Fibroblast of lung (primary cell): ENCODE measurements around the gene EPS8L2. TPM values are rescaled to one million over a fixed set of nuclear protein-coding genes. Genes with fewer than 3 reads are reported as not detected.

Experiments used
- DNase-seq, 2 donors: peaks; one replicate each; pipeline versions ENCODE4 v3.0.0 to v3.0.0-alpha.2; 2010; ENCODE audit warnings: low read depth in 2 of 2
- H2AFZ ChIP-seq: 2 replicates; pipeline ENCODE4 v1.5.1; 2012; ENCODE audit warnings: low read length, control low read depth, inconsistent platforms
- H3K27ac ChIP-seq: 2 replicates; pipeline ENCODE4 v1.5.1; 2011; ENCODE audit warnings: low read length, control low read depth; ENCODE audit not compliant: insufficient read depth
- H3K27me3 ChIP-seq: 2 replicates; pipeline ENCODE4 v1.5.1; 2011; ENCODE audit warnings: mild to moderate bottlenecking, low read length; ENCODE audit not compliant: control insufficient read depth, insufficient read depth
- H3K36me3 ChIP-seq: 2 replicates; pipeline ENCODE4 v1.5.1; 2011; ENCODE audit warnings: low read length; ENCODE audit not compliant: control insufficient read depth, insufficient read depth
- H3K4me1 ChIP-seq: 2 replicates; pipeline ENCODE4 v1.5.1; 2011; ENCODE audit warnings: low read length; ENCODE audit not compliant: control insufficient read depth, insufficient read depth; ENCODE audit errors: extremely low read depth
- H3K4me2 ChIP-seq: 2 replicates; pipeline ENCODE4 v1.5.1; 2011; ENCODE audit warnings: low read length, control low read depth; ENCODE audit not compliant: insufficient read depth; ENCODE audit errors: extremely low read depth
- H3K4me3 ChIP-seq, 4 experiments: fragments of 200-600 bp in 1 of 4; sonication (generic) in 1 of 4; replicated peaks in 1 of 4; 2 replicates each; pipeline ENCODE4 v1.5.1; 2011 to 2016; ENCODE audit warnings: low read length in 4 of 4, low read depth in 3 of 4, mild to moderate bottlenecking in 3 of 4, control low read depth in 2 of 4, inconsistent platforms in 1 of 4, mixed read lengths in 1 of 4; ENCODE audit not compliant: insufficient read depth in 1 of 4; ENCODE audit errors: control extremely low read depth in 1 of 4
- H3K79me2 ChIP-seq: 2 replicates; pipeline ENCODE4 v1.5.1; 2012; ENCODE audit warnings: mild to moderate bottlenecking, low read length, inconsistent platforms; ENCODE audit not compliant: control insufficient read depth, insufficient read depth
- H3K9ac ChIP-seq: 2 replicates; pipeline ENCODE4 v1.5.1; 2011; ENCODE audit warnings: mild to moderate bottlenecking, low read length, control low read depth; ENCODE audit not compliant: insufficient read depth
- H3K9me3 ChIP-seq: 2 replicates; pipeline ENCODE4 v1.5.1; 2012; ENCODE audit warnings: low read depth, low read length; ENCODE audit not compliant: control insufficient read depth, insufficient read depth
- H4K20me1 ChIP-seq: 2 replicates; pipeline ENCODE4 v1.5.1; 2011; ENCODE audit warnings: low read length; ENCODE audit not compliant: control insufficient read depth, insufficient read depth; ENCODE audit errors: extremely low read depth
- CTCF ChIP-seq, 2 donors: IDR thresholded peaks in 1 of 2; conservative IDR thresholded peaks in 1 of 2; 1 replicate in 1 of 2; 2 replicates in 1 of 2; pipeline ENCODE4 v1.5.1; 2011 to 2012; ENCODE audit warnings: low read length in 2 of 2, control low read depth in 1 of 2, inconsistent platforms in 1 of 2, low read depth in 1 of 2, mild to moderate bottlenecking in 1 of 2
- EZH2 ChIP-seq: IDR thresholded peaks from 2 replicates; pipeline ENCODE4 v1.5.1; 2012; ENCODE audit warnings: low read length, control low read depth, mild to moderate bottlenecking; ENCODE audit errors: missing control alignments
- polyA plus RNA-seq, 2 donors: library from polyadenylated mRNA; depleted of rRNA in 1 of 2; stranded (reverse) in 1 of 2; unstranded in 1 of 2; fragments of >200 nt; gene quantifications; 2 replicates each; pipeline ENCODE4 v1.2.1, GENCODE V29; 2011 to 2012; ENCODE audit warnings: missing spikeins in 1 of 2
- total RNA-seq: library from RNA; depleted of rRNA; stranded (reverse); fragments of >200 nt; gene quantifications from 2 replicates; pipeline ENCODE4 v1.2.1, GENCODE V29; 2014

EPS8L2 gene
- total and polyA plus RNA-seq, 2 donors (not counting 1 experiment from before 2014, with no cell fraction given): 18.4 to 54.2 TPM

GRCh38 chr11:706439-706956, 467 bp downstream of the EPS8L2 start:
- H3K9ac ChIP-seq: peak overlapping the region; percentile 58
- H3K4me2 ChIP-seq: peak overlapping the region; percentile 97
- H3K4me1 ChIP-seq: peaks cover 11% of the 10 kb centered on the region
- H2AFZ ChIP-seq: peak overlapping the region; percentile 60
- no peaks in the 10 kb centered on the region for H3K9me3 ChIP-seq
- peaks cover 10% of the 10 kb centered on the region for H3K36me3 ChIP-seq
- H3K27ac ChIP-seq: peak overlapping the region; percentile 47
- H4K20me1 ChIP-seq: no peaks in the 10 kb centered on the region
- TF ChIP-seq EZH2 (no peak), CTCF (conservative IDR thresholded peaks at IDR 0.05 in 1 of 2, IDR thresholded peaks at IDR 0.05 in 1 of 2; ENCODE audit: low read depth in 1 of 2, low read length in 2 of 2) (no peak)
- no peaks in the 10 kb centered on the region for H3K27me3 ChIP-seq
- DNase-seq: peak; percentile 51 to 54
- H3K4me3 ChIP-seq: peak overlapping the region; percentile 60 to 79 (median 72)
- H3K79me2 ChIP-seq: no peaks in the 10 kb centered on the region

DNA sequence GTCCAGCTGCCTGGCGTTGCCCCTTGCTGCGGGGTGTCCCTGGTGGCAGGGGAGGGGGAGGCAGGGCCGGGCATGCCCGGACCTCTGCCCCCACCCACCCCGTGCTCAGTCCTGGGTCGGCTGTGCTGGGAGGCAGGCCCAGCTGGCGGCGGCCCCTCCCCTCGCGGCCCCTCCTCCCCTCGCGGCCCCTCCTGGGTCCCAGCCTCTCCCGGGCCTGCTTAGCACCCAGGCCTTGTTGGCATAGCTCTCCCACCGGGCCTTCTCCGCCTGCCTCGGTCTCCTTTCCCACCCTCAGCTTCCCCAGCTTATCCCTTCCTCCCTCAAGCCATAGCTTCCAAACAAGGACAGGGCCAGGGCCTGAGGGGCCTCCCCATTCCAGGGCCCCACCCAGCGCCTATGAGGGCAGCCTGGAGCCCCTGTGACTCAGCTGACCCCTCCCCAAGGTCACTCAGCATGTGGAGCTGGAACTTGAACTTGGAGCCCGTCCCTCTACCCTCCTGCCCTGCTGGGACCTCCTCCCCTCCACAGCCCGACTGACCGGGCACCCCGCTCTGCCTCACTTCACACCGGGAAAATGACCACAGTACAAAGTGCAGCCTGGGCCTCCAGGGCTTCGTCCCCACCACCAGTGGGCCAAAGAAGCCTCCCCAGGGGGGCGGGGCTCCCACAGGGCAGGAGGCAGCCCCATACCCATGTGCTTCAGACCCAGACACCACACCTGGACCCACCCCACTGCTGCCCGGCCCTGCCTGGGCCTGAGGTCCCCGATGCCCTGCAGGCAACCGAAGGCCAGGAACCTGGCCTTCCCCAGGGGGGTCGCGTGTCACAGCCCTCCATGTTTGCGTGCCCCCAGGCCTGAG, 1.2 kb downstream of the EPS8L2 start:
- Histone ChIP-seq H3K4me3 (peak overlapping the region; percentile 60 to 79 (median 72)), H3K27ac (peak overlapping the region; percentile 47), H3K9me3 (no peaks in the 10 kb centered on the region), H4K20me1 (no peaks in the 10 kb centered on the region), H3K36me3 (peaks cover 5% of the 10 kb centered on the region), H3K4me2 (peak overlapping the region; percentile 97), H3K9ac (peak overlapping the region; percentile 58), H3K79me2 (no peaks in the 10 kb centered on the region), H3K4me1 (peaks cover 11% of the 10 kb centered on the region), H2AFZ (peak overlapping the region; percentile 60), H3K27me3 (no peaks in the 10 kb centered on the region)
- peak; percentile 29 to 70 for DNase-seq
- TF ChIP-seq CTCF (conservative IDR thresholded peaks at IDR 0.05 in 1 of 2, IDR thresholded peaks at IDR 0.05 in 1 of 2; ENCODE audit: low read depth in 1 of 2, low read length in 2 of 2) (no peak), EZH2 (no peak)

DNA sequence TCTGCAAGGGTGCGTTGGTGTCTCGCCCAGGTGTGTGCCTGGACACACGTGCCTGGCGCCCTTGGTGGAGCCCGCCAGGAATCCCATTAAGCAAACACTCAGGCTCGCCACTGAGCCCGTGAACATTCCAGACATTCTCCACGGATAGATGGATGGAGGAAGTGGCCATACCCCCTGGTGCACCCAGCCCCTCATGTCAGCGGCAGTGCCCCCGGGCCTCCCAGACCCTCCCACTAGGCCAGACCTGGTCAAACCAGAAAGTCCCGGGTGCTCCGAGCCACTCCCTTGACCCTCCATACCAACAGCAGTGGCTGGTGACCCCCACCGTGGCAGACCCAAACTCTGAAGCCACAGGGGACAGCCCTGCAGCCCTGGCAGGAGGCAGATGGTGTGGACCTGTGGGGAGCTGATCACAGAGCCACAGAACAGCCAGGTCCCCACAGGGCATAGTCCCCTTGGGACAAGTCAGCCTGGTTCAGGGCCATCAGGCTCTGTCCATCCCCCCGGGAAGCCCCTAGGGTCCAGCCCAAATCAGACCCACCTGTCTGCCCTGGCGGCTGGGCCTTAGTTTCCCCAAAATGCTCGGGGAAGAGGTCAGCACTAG, 1.9 kb downstream of the EPS8L2 start:
- H3K9ac ChIP-seq: no peak overlapping the region
- H3K27ac ChIP-seq: no peak overlapping the region
- H2AFZ ChIP-seq: no peak overlapping the region
- H3K27me3 ChIP-seq: no peaks in the 10 kb centered on the region
- no peaks in the 10 kb centered on the region for H3K9me3 ChIP-seq
- peaks cover 4% of the 10 kb centered on the region for H3K36me3 ChIP-seq
- TF ChIP-seq CTCF (conservative IDR thresholded peaks at IDR 0.05 in 1 of 2, IDR thresholded peaks at IDR 0.05 in 1 of 2; ENCODE audit: low read depth in 1 of 2, low read length in 2 of 2) (no peak), EZH2 (no peak)
- H4K20me1 ChIP-seq: no peaks in the 10 kb centered on the region
- H3K79me2 ChIP-seq: no peaks in the 10 kb centered on the region
- H3K4me2 ChIP-seq: no peak overlapping the region
- peak in 1 of 2 donors; percentile 27 for DNase-seq
- no peak overlapping the region for H3K4me3 ChIP-seq
- H3K4me1 ChIP-seq: peaks cover 11% of the 10 kb centered on the region
